PC-3 (cell line): ENCODE measurements around the gene SLC9A3. TPM values are rescaled to one million over a fixed set of nuclear protein-coding genes. Genes with fewer than 3 reads are reported as not detected.

Experiments
- ATAC-seq: fragments of 200-7000 bp; cut with Tn5 transposase; 2 replicates; pipeline ENCODE4 v1.9.1; 2020; ENCODE audit warnings: mild to moderate bottlenecking, moderate library complexity
- BruUV-seq: library from RNA; stranded (reverse); fragments of 400-500 nt; replicated peaks from 2 replicates; lab custom pipeline; 2021; lab: Mats Ljungman, UMichigan
- CTCF ChIA-PET: fragments of 300-600 bp; sonication (Branson Sonifier 250); formaldehyde crosslinking; loops from one replicate; lab custom pipeline; 2022; ENCODE audit warnings: antibody characterized with exemption; lab: Charles Lee
- POLR2A ChIA-PET: fragments of 300-600 bp; sonication (Branson Sonifier 250); formaldehyde crosslinking; loops from one replicate; lab custom pipeline; 2022; ENCODE audit warnings: antibody characterized with exemption; ENCODE audit not compliant: unreplicated experiment; lab: Charles Lee
- DNase-seq: peaks from one replicate; pipeline ENCODE4 v3.0.0-alpha.2; 2015
- H2AFZ ChIP-seq: fragments of 300-600 bp; sonication (generic); 2 replicates; pipeline ENCODE4 v1.6.0; 2016; ENCODE audit warnings: antibody characterized with exemption, low read length
- H3F3A ChIP-seq: fragments of 300-600 bp; sonication (generic); one replicate; pipeline ENCODE4 v1.6.0; 2017; ENCODE audit warnings: antibody characterized with exemption, low read length, control low read depth, mild to moderate bottlenecking; ENCODE audit not compliant: unreplicated experiment
- H3K27ac ChIP-seq: fragments of 300-600 bp; sonication (generic); 2 replicates; pipeline ENCODE4 v1.5.1; 2016; ENCODE audit warnings: mild to moderate bottlenecking, low read length
- H3K27me3 ChIP-seq: fragments of 300-600 bp; sonication (generic); 2 replicates; pipeline ENCODE4 v1.6.1; 2016; ENCODE audit warnings: low read length, mixed read lengths
- H3K36me3 ChIP-seq: fragments of 300-600 bp; sonication (generic); 2 replicates; pipeline ENCODE4 v1.6.1; 2016; ENCODE audit warnings: low read depth, mixed run types, low read length, mixed read lengths
- H3K4me1 ChIP-seq: fragments of 300-600 bp; sonication (generic); 2 replicates; pipeline ENCODE4 v1.5.1; 2016; ENCODE audit warnings: low read length; ENCODE audit not compliant: insufficient read depth
- H3K4me2 ChIP-seq: fragments of 300-600 bp; sonication (generic); 2 replicates; pipeline ENCODE4 v1.6.0; 2016; ENCODE audit warnings: low read length
- H3K4me3 ChIP-seq: fragments of 300-600 bp; sonication (generic); 2 replicates; pipeline ENCODE4 v1.5.1; 2016; ENCODE audit warnings: mild to moderate bottlenecking, low read length, mixed read lengths
- H3K79me2 ChIP-seq: fragments of 300-600 bp; sonication (generic); 2 replicates; pipeline ENCODE4 v1.6.1; 2017; ENCODE audit warnings: low read length, mixed read lengths
- H3K9ac ChIP-seq: fragments of 300-600 bp; sonication (generic); 2 replicates; pipeline ENCODE4 v1.6.0; 2016; ENCODE audit warnings: mild to moderate bottlenecking, low read length
- H3K9me2 ChIP-seq: fragments of 300-600 bp; sonication (generic); replicated peaks from 2 replicates; pipeline ENCODE4 v1.6.1; 2016; ENCODE audit warnings: mixed run types, low read length, mixed read lengths
- H3K9me3 ChIP-seq: fragments of 300-600 bp; sonication (generic); 2 replicates; pipeline ENCODE4 v1.6.1; 2016; ENCODE audit warnings: low read length, mixed read lengths
- H4K20me1 ChIP-seq: fragments of 300-600 bp; sonication (generic); 2 replicates; pipeline ENCODE4 v1.6.1; 2016; ENCODE audit warnings: low read length, mixed read lengths
- CTCF ChIP-seq: fragments of 300-600 bp; sonication (generic); conservative IDR thresholded peaks from 2 replicates; pipeline ENCODE4 v1.5.1; 2017; ENCODE audit warnings: antibody characterized with exemption, low read depth, mild to moderate bottlenecking, low read length
- EZH2 ChIP-seq: fragments of 300-600 bp; sonication (generic); IDR thresholded peaks from one replicate; pipeline ENCODE4 v1.6.1; 2017; ENCODE audit warnings: antibody characterized with exemption, mild to moderate bottlenecking, low read length; ENCODE audit not compliant: unreplicated experiment
- EZH2phosphoT487 ChIP-seq: fragments of 300-600 bp; sonication (generic); IDR thresholded peaks from 2 replicates; pipeline ENCODE4 v1.6.1; 2018; ENCODE audit warnings: mild to moderate bottlenecking, antibody characterized with exemption, low read length, borderline replicate concordance
- intact Hi-C: fragments of 100-400 bp; cut with micrococcal nuclease; formaldehyde crosslinking; loops from 2 replicates; pipeline ENCODE4 v1.9.0; 2023
- total RNA-seq: library from RNA; depleted of rRNA; stranded (reverse); fragments of >200 nt; gene quantifications from 2 replicates; pipeline ENCODE4 v1.2.3, GENCODE V29; 2014

Gene SLC9A3
- total RNA-seq, 1 experiment from 2014 or later = 4.9 TPM

DNA sequence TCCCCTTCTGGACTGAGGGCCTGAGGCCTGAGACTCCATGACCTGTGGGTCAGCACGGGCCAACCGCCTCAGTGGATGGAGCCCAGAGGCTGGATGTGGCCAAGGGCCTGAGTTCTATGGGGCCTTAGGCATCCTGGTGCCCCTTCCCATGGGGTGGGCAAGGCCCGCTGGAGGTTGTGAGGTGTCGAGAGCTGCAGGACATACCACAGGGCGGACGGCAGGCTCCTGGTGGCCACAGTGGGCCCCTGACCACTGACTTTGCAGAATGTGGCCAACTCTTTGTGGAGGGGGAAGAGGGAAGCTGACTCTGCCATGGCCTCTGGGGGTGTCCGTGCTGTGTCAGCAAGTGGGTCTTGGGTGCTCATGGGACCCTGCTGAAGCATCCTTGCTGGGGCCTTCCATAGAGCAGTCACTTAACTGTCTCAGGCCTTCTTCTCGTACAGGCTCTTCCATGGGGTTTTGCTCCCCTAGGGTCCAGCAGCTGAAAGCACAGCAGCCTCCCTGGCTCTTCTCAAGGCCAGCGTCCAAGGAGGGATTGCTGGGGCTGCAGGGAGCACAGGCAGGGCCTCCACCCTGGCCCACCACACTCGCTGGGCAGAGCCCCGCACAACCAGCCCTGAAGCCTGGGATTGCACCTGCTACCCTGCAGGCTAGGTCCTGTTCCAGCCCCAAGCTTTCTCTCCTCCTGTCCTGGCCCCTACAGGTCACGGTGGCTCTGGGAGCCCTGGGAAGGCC, 21.6 kb upstream of the SLC9A3 start:
- Histone ChIP-seq H3K4me1 (no peaks in the 10 kb centered on the region), H4K20me1 (no peaks in the 10 kb centered on the region), H3K9ac (no peak overlapping the region), H2AFZ (no peak overlapping the region), H3K4me3 (no peak overlapping the region), H3F3A (no peaks in the 10 kb centered on the region), H3K79me2 (no peaks in the 10 kb centered on the region), H3K27ac (no peak overlapping the region), H3K27me3 (peaks cover 25% of the 10 kb centered on the region), H3K36me3 (no peaks in the 10 kb centered on the region), H3K4me2 (no peak overlapping the region), H3K9me2 (no peaks in the 10 kb centered on the region), H3K9me3 (no peaks in the 10 kb centered on the region)
- intact Hi-C loops = no loop called here
- ATAC-seq = no peak
- ChIA-PET CTCF (no interaction called here), POLR2A (no interaction called here)
- no peak for DNase-seq
- no TSS peak for BruUV-seq
- TF ChIP-seq EZH2 (no peak), EZH2phosphoT487 (no peak), CTCF (no peak)

- POLR2A ChIA-PET = no interaction called here
Measured at GRCh38 chr5:544675-545355, 20.6 kb upstream of the SLC9A3 start.

More at GRCh38 chr5:544675-545355, 20.6 kb upstream of the SLC9A3 start:
- TF ChIP-seq EZH2 (no peak), EZH2phosphoT487 (no peak), CTCF (no peak)
- no peak overlapping the region for H2AFZ ChIP-seq
- no peaks in the 10 kb centered on the region for H3K36me3 ChIP-seq
- no peaks in the 10 kb centered on the region for H3K79me2 ChIP-seq
- peaks cover 27% of the 10 kb centered on the region for H3K27me3 ChIP-seq
- H3K4me1 ChIP-seq = no peaks in the 10 kb centered on the region
- no peak for ATAC-seq
- no TSS peak for BruUV-seq
- no peak overlapping the region for H3K4me2 ChIP-seq
- H3K9me2 ChIP-seq = no peaks in the 10 kb centered on the region
- H4K20me1 ChIP-seq = no peaks in the 10 kb centered on the region
- H3K4me3 ChIP-seq = no peak overlapping the region
- no peak for DNase-seq
- CTCF ChIA-PET = no interaction called here
- H3F3A ChIP-seq = no peaks in the 10 kb centered on the region
- H3K27ac ChIP-seq = no peak overlapping the region
- no peak overlapping the region for H3K9ac ChIP-seq
- no peaks in the 10 kb centered on the region for H3K9me3 ChIP-seq
- intact Hi-C loops = no loop called here
